ENCODE data around the gene RBMS3. TPM values are rescaled to one million over a fixed set of nuclear protein-coding genes. Genes with fewer than 3 reads are reported as not detected.

RBMS3 gene
- total RNA-seq, 1 experiment from 2014 or later, result 74.2 TPM

DNA sequence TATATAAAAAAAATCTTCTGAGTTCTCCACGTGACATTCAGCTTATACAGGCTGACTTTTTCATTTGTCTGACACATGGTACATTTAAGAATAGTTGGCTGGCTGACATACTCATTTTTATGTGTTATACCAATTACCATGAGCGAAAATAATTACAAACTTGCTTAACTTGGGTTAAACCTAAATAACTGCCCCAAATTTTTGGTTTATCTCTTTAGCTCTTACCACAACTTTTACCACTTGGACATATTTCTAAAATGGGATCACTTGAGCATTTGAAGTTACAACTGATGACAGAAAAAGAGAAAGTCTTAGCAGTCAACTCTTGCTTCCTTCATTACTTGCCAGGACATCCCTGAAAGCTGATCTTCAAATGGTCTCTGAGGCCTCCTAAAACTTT lies 618.1 kb downstream of the RBMS3 start:
- intact Hi-C loops (cut with micrococcal nuclease), result no loop called here
- Mint-ChIP-seq H3K27me3 (ENCODE audit: insufficient read depth, unreplicated experiment) (no peaks in the 10 kb centered on the region), H3K27ac (ENCODE audit: low read depth, unreplicated experiment) (no peak overlapping the region), H3K4me3 (ENCODE audit: unreplicated experiment) (no peak overlapping the region), H3K36me3 (ENCODE audit: insufficient read depth, unreplicated experiment) (peaks cover 42% of the 10 kb centered on the region), H3K9me3 (ENCODE audit: unreplicated experiment) (no peaks in the 10 kb centered on the region), H3K4me1 (ENCODE audit: insufficient read depth, unreplicated experiment) (no peaks in the 10 kb centered on the region)
- CTCF ChIA-PET, result no interaction called here
- BruUV-seq (replicated peaks), result no TSS peak
- POLR2A ChIA-PET, result no interaction called here
- no peak for DNase-seq (ENCODE audit: unreplicated experiment)
- TF ChIP-seq, protein P1, sequence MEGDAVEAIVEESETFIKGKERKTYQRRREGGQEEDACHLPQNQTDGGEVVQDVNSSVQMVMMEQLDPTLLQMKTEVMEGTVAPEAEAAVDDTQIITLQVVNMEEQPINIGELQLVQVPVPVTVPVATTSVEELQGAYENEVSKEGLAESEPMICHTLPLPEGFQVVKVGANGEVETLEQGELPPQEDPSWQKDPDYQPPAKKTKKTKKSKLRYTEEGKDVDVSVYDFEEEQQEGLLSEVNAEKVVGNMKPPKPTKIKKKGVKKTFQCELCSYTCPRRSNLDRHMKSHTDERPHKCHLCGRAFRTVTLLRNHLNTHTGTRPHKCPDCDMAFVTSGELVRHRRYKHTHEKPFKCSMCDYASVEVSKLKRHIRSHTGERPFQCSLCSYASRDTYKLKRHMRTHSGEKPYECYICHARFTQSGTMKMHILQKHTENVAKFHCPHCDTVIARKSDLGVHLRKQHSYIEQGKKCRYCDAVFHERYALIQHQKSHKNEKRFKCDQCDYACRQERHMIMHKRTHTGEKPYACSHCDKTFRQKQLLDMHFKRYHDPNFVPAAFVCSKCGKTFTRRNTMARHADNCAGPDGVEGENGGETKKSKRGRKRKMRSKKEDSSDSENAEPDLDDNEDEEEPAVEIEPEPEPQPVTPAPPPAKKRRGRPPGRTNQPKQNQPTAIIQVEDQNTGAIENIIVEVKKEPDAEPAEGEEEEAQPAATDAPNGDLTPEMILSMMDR (IDR thresholded peaks at IDR 0.05; ENCODE audit: unreplicated experiment), result no peak

- TF ChIP-seq, protein P1 (IDR thresholded peaks at IDR 0.05; ENCODE audit: unreplicated experiment), result no peak
- Mint-ChIP-seq H3K27me3 (ENCODE audit: insufficient read depth, unreplicated experiment) (no peaks in the 10 kb centered on the region), H3K4me1 (ENCODE audit: insufficient read depth, unreplicated experiment) (no peaks in the 10 kb centered on the region), H3K9me3 (ENCODE audit: unreplicated experiment) (no peaks in the 10 kb centered on the region), H3K36me3 (ENCODE audit: insufficient read depth, unreplicated experiment) (peaks cover 44% of the 10 kb centered on the region), H3K4me3 (ENCODE audit: unreplicated experiment) (no peak overlapping the region), H3K27ac (ENCODE audit: low read depth, unreplicated experiment) (no peak overlapping the region)
- intact Hi-C loops (cut with micrococcal nuclease), result no loop called here
- CTCF ChIA-PET, result no interaction called here
- POLR2A ChIA-PET, result no interaction called here
- no peak for DNase-seq (ENCODE audit: unreplicated experiment)
- BruUV-seq (replicated peaks), result no TSS peak
Observed at GRCh38 chr3:29901097-29901496, 620.2 kb downstream of the RBMS3 start.

GRCh38 chr3:29903600-29903999 lies 622.7 kb downstream of the RBMS3 start:
- no peak overlapping the region for H3K27ac Mint-ChIP-seq (ENCODE audit: low read depth, unreplicated experiment)
- H3K9me3 Mint-ChIP-seq (ENCODE audit: unreplicated experiment), result no peaks in the 10 kb centered on the region
- TF ChIP-seq, protein P1 (IDR thresholded peaks at IDR 0.05; ENCODE audit: unreplicated experiment), result no peak
- peaks cover 40% of the 10 kb centered on the region for H3K36me3 Mint-ChIP-seq (ENCODE audit: insufficient read depth, unreplicated experiment)
- ChIA-PET POLR2A (no interaction called here), CTCF (no interaction called here)
- no peak for DNase-seq (ENCODE audit: unreplicated experiment)
- no TSS peak for BruUV-seq (replicated peaks)
- no peaks in the 10 kb centered on the region for H3K27me3 Mint-ChIP-seq (ENCODE audit: insufficient read depth, unreplicated experiment)
- no peak overlapping the region for H3K4me3 Mint-ChIP-seq (ENCODE audit: unreplicated experiment)
- no peaks in the 10 kb centered on the region for H3K4me1 Mint-ChIP-seq (ENCODE audit: insufficient read depth, unreplicated experiment)
- intact Hi-C loops (cut with micrococcal nuclease), result no loop called here

DNA sequence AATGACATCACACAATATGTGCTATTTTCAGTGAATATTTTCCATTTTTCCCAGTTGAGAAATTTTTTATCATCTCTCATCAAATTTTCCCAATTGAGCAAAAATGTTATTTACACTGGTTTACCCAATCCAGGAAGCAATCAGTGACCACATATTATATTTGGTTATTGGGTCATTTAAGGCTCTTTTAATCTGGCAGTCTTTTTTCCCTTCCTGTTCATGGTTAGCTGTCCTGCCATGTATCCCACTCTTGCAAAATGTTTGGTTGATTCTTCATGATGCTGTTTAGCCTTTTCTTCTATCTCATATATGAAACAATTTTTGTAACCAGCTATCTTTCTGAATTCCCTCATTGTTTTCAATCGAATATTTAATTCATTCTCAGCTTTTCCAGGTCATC lies 626.0 kb downstream of the RBMS3 start:
- POLR2A ChIA-PET, result no interaction called here

More for the DNA sequence above, 626.0 kb downstream of the RBMS3 start:
- H3K36me3 Mint-ChIP-seq (ENCODE audit: insufficient read depth, unreplicated experiment), result peaks cover 19% of the 10 kb centered on the region
- TF ChIP-seq, protein P1 (IDR thresholded peaks at IDR 0.05; ENCODE audit: unreplicated experiment), result no peak
- H3K27me3 Mint-ChIP-seq (ENCODE audit: insufficient read depth, unreplicated experiment), result no peaks in the 10 kb centered on the region
- no peak for DNase-seq (ENCODE audit: unreplicated experiment)
- no peaks in the 10 kb centered on the region for H3K9me3 Mint-ChIP-seq (ENCODE audit: unreplicated experiment)
- CTCF ChIA-PET, result no interaction called here
- no peak overlapping the region for H3K4me3 Mint-ChIP-seq (ENCODE audit: unreplicated experiment)
- intact Hi-C loops (cut with micrococcal nuclease), result no loop called here
- no TSS peak for BruUV-seq (replicated peaks)
- no peak overlapping the region for H3K27ac Mint-ChIP-seq (ENCODE audit: low read depth, unreplicated experiment)
- H3K4me1 Mint-ChIP-seq (ENCODE audit: insufficient read depth, unreplicated experiment), result no peaks in the 10 kb centered on the region

Measured in MCF 10A (cell line).